Ammon's horn (tissue), 1 donor: ENCODE results near the gene ASAP2.

Experiments
- DNase-seq: peaks from one replicate; pipeline ENCODE4 v3.0.0-alpha.2; 2016; ENCODE audit warnings: low spot score

The ASAP2 gene

GRCh38 chr2:9347411-9347881, 140.8 kb downstream of the ASAP2 start:
- DNase-seq: no peak

GRCh38 chr2:9354318-9354717, 147.7 kb downstream of the ASAP2 start:
- DNase-seq: no peak

- DNase-seq: no peak
Measured at GRCh38 chr2:9355270-9355669, 148.7 kb downstream of the ASAP2 start.

GRCh38 chr2:9355716-9356115, 149.1 kb downstream of the ASAP2 start:
- DNase-seq: no peak

- DNase-seq: no peak
Measured at GRCh38 chr2:9356261-9356660, 149.6 kb downstream of the ASAP2 start.

DNA sequence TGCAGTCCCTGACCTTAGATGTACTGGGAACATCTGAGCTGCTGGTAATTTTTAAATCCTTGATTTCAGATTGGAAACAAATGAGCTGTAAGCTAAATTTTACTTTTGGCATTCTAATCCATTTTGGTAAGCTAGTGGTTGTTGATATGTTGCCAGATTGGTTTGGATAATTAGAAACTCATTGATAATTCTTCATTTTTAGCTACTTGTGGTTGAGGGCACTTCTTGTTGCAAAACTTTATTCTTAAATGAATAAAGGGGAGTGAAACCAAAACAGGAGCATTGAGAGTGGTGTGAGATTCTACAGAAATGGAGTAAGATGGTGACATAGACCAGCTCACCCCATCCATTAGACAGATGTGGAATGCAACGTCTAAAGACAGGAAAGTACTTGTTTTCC, 152.2 kb downstream of the ASAP2 start:
- DNase-seq: no peak

- no peak for DNase-seq
Measured at GRCh38 chr2:9359463-9359862, 152.9 kb downstream of the ASAP2 start.

DNA sequence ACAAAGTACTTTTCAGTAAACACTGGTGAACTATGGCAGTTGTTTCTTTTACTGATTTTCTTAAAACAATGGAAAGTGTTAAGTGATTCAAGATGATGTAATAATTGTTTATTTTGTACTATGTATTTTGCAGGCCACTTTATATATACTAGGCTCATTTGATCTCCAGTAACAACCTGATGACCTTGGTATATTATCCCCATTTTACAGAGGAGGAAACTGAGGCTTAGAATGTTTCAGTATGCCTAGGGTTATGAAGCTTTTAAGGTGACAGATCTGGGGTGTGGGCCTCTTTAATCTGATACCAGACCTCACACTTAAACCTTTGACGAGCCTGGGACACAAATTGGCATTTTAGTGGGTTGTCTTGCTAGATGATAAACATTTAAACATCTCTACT, 153.5 kb downstream of the ASAP2 start:
- no peak for DNase-seq

- no peak for DNase-seq
Measured at GRCh38 chr2:9360701-9361100, 154.1 kb downstream of the ASAP2 start.

GRCh38 chr2:9364373-9364772, 157.8 kb downstream of the ASAP2 start:
- DNase-seq: no peak

DNA sequence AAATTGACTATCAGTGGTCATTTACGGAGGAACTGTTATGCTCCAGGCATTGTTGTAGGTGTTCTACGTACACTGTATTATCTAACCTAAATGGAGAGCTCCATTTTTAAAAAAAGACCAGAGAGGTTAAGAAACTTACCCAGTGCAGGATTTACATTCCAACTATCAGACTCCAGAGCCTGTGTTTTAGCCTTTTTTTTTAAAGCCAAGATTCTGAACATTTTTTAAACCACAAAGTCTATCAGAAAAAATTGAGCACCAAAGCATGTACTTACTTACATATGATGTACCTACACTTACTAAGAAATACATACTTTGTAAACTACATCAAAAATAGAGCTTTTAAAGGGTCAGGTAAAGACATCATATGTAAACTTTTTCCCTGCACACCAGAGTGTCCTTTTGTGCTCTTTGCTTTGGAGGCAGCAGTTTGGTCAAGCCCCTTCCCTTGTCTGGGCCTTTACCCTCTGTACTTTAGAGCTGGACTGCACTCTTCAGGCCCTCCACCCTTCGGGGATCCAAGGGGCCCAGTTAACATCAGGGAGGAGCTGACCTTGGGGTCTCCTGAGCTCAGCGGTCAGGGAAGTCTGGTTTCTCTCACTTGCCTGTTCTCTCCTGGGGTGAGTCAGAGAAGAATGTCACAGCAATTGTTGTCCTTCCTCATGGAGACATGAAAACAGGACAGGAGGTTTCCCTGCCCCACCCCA, 158.3 kb downstream of the ASAP2 start:
- DNase-seq: no peak

DNA sequence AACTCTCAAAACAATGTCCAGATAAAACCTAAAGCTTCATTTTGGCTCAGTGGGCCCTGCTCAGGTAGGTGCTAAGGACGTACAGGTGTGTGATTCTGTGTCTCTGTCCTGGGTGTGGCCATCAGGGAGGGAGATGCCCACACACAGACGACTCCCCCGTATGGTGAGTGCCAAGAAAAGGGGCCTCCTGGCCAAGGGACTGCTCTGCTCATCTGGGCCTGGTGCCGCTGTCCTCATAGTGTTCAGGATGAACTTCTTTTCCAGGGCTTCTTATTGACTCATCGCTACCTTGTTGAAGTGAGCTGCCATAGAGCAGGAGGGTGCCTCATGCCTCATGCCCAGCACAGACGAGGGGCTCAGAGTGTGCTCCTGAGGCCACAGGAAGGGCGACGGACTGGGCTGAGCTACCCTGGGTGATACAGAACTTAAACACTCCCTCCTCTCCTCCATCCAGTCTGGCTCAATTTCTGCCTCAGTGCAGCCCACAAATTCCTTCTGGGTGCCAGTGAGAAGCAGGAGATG, 158.9 kb downstream of the ASAP2 start:
- no peak for DNase-seq

DNA sequence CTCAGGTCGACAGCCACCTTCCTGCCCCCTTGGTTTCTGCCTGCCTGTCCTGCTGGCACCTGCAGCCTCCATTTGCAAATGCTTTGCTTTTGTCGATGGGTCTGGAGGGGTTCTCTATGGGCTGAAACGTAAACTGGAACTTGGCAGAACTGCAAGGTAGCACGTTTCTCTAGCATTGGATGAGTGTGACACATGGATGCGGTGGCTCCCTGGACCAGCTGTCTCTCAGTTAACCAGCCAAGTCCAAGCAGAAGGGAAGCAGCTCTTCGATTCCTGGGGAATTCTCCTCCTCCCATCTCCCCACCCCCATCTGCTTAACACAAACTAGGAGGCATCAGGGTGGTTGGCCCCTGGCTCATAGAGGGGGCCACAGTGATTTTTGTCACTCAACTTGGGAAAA, 159.4 kb downstream of the ASAP2 start:
- no peak for DNase-seq

DNA sequence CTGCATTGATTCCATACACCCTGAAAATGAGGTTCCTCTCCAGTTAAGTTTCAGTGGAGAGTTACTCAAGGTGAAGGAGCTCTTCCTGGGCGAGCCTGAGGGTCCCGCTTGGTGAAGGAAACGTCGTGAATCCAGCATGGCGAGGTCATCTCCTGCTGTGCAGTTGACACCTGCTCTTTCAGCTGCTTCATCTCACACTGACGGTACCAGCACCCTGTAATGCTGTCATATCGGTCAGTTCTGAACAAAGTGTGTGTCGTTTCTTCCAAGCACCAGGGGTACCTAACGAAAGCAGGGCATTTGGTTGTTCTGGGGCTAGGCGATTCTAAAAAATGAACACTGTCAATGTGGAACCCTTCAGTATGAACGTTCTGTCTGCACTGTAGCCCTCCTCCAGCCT, 164.1 kb downstream of the ASAP2 start:
- no peak for DNase-seq

- DNase-seq: no peak
Measured at GRCh38 chr2:9373047-9373446, 166.4 kb downstream of the ASAP2 start.

GRCh38 chr2:9373476-9373875, 166.9 kb downstream of the ASAP2 start:
- no peak for DNase-seq

DNA sequence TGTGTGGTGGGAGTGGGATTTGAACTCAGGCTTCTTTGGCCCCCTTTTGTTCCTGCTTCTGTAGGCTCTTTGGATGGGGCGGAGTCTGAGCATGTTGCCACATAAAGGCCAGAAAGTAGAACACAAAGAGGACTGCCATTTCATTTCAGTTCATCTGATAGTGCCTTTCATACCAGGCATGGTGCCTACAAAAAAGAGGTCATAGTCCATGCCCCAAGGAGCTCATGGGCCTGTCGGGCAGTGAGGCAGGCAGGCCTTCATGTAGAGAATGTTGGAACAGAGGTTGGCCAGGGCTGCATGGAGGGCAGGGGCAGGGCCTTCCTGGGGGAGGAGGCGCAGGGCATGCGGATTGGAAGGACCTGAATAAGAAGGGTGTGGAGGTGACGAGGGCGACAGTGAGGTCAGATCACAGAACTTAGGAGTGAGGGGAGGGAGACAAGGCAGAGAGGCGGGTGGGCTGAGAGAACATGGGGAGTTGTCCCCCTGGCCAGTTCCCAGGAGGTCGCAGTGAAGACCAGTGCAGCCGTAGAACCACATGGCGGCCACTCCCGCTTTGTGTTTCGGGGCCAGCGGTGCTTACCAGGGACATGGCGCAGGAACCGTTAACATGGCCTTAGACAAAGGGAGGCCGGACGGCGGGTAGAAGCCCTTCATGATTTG, 167.6 kb downstream of the ASAP2 start:
- DNase-seq: no peak

DNA sequence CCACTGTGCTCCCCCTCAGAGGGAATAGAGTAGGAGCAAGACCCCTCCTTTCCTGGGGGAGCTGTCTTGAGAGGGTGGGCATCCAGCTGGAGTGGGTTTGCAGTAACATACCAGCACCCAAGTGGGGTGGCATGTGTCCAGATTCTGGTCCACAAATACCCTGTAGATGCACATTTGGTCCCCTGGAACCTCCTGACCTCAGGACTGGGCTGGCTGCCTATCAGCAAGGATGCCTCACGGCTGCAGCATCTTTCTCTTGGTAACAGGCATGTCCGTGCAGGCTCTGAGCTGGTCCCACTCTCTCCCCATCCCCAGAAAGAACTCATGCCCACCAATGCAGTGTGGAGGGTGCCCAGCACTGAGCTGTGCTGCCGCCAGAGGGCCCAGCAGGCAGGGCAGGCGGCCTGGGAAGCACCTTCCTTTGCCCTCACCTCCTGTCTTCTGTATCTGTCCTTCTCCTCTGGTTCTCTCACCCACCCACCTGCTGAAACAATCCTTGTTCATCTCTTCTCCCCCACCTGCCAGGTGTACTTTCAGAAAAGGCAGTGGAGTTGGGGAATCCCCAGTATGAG, 169.3 kb downstream of the ASAP2 start:
- DNase-seq: no peak

DNA sequence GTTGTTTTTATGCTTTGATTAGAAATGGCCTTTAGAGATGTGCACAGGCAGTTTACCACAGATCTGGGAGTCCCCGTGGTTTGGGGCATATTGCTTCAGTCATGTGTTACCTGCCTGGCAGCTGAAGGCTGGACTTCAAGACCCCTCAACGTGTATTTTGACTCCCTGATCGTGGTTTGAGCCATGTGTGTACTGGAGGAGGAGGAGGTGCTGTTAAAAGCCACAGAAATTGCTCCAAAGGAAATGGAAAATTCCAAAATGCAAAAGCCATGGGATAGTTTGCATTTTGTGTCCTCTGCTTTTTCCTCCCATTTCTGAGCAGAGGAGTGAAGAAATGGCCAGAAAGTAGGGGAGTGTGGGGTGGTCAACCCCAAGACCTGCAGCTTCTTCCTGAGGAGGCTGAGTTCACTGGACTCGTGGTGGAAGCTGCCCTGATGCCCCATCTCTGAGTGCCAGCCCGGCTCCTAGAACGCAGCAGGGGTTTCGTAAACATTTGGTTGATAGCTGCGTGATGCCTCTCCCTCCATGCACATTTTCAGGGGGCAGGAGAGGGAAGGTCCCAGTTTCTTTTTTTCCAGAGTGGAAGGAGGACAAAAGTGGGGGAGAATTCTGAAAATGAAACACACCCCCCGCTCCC, 171.0 kb downstream of the ASAP2 start:
- DNase-seq: no peak

GRCh38 chr2:9378433-9379390, 172.1 kb downstream of the ASAP2 start:
- no peak for DNase-seq

- no peak for DNase-seq
Measured at GRCh38 chr2:9379391-9379755, 172.8 kb downstream of the ASAP2 start.
